ENCODE results near the gene TNFRSF1A.
"Not testable (repeated sequence)": the region's sequence is repeated elsewhere in the genome, so short reads cannot be mapped to it uniquely, and the experiment has no call there.

TNFRSF1A gene

DNA sequence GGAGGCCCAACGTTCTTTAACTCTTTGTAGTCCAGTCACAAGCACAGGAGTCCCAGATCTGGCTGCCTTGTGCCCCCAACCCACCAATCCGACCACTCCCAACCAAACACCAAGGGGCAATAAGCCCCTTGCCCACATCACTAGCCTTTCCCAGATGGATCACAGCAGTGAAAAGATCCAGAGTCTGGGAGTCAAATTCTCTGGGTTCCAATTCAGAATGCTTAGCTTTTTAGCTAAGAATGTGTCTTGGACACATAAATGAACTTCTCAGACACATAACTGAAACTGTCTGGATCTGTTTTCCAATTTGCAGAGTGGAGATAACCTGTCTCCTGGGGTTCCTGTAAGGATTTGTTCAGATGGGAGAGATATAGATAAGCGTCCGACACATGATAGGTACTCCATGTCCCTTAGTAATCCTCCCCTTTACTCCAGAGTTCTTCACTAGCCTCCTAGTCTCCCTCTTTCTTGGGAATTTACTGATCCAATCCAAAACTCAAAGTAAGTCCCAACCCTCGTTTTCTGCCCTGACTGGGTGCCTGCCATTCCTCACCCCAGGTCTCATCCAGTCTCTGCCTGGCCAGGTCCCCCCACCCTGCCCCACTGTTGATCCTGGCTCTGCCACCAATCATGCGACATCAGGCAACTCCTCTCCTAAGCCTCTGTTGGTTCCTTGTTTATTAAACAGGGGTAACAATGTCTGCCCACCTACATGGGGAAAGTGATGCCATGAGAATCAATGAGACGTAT is 439 bp upstream of the TNFRSF1A start:
- DNase-seq: no peak
- TF ChIP-seq POLR2A (IDR thresholded peaks at IDR 0.05; ENCODE audit: low read length): no peak
- TF ChIP-seq GATA1 (IDR thresholded peaks at IDR 0.05; ENCODE audit: low read depth, low read length): no peak

DNA sequence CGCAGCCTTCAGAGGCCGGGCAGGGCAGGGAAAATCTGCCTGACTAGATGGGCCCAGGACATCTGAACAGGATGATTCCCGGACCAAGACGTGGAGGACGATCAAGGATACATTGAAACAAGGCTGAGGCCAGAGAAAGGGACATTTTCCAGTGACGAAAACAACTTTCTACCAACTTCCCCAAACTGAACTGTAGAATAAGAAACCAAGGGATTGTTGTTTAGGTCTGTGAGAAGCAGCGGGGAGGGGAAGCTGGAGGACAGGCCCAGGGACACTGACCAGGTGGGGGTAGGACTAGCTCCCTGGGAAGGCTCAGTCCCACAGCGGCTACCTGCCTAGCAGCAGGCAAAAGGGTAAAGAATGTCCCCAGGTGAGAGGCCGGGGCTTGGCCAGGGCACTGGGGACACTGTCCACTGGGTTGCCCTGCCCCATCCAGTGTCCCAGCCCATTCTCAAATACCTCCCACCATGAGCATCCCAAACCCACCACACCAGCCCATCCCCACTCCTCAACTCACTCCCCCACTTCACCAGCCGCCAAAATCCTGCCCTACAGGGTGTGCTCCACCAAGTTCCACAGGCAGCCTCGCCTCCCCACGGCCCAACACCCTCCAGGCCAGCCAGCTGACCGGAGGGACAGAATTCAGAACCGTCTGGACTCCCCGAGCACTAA is 995 bp downstream of the TNFRSF1A start:
- no peak for TF ChIP-seq GATA1 (IDR thresholded peaks at IDR 0.05; ENCODE audit: low read depth, low read length)
- no peak for TF ChIP-seq POLR2A (IDR thresholded peaks at IDR 0.05; ENCODE audit: low read length)
- DNase-seq: no peak

DNA sequence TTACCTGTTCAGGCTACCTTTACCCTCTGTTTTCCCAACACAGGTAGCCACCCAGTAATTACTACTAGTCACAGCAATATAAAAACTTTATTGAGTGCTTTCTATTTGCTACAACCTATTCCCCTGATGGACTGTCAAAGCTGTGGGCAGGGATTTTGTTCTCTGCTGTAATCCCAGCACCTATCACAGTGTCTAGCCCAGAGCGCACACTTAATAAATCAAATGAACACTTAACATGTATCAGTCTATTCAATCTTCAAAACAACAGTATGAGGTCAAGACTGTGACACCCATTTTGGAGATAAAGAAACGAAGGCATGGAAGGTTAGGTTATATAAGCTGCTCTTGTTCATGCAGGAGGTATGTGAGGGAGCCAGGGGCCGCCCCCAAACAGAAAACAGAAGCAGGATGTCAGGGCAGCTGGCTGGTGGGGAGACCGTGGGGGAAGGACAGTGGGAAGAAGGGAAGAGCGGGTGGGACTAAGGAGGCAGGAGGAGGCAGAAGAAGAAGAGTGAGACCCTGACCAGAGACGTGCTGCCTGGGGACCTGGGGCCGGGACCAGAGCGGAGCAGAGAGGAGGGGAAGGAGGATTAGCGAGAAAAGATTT is 1.7 kb downstream of the TNFRSF1A start:
- peak; percentile 34 to 35 for DNase-seq
- TF ChIP-seq POLR2A (IDR thresholded peaks at IDR 0.05; ENCODE audit: low read length): no peak
- TF ChIP-seq GATA1 (IDR thresholded peaks at IDR 0.05; ENCODE audit: low read depth, low read length): no peak

DNA sequence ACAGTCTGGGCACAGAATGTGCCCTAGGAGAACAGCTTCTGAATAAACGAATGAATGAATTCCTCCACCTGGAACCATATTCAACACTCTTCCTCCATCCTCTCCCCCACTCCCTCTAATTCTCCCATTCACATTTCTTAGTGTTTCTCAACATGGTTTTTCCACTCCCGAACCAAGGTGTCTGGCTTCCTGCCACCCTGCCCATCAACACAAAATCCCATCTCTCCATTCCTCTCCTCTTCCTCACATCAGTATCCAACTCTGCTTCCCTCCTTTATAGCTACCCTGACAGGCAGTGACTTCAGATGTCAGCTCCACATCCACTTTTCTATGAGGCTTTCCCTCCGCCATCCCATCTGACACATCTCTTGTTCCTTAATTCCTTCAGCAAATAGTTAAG is 2.9 kb downstream of the TNFRSF1A start:
- TF ChIP-seq GATA1 (IDR thresholded peaks at IDR 0.05; ENCODE audit: low read depth, low read length) (no peak), POLR2A (IDR thresholded peaks at IDR 0.05; ENCODE audit: low read length) (no peak)
- DNase-seq: no peak

- not testable (repeated sequence) for DNase-seq
Observed at GRCh38 chr12:6338536-6338935, 3.3 kb downstream of the TNFRSF1A start.

DNA sequence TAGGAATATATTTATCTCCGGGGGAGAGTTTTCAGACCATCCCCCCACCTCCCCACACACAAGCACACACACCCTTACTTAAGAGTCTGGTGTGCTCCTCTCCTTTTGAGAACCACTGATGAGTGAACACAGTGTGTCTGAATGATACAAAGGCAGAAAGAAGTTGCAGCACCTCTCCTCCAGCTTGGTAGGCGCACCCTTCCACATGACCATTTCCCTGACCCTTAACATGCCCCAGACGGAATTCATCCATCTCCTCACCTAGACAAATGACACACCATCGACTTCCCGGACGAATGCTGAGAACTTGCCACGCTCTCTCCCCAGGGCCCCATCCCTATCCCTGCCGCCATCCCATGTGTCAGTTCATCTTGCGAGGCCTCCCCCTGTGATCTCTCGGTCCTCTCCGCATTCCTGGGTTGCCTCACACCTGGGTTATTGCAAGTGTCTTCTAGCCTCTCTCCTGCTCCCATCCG is 3.9 kb downstream of the TNFRSF1A start:
- TF ChIP-seq POLR2A (IDR thresholded peaks at IDR 0.05; ENCODE audit: low read length) (no peak), GATA1 (IDR thresholded peaks at IDR 0.05; ENCODE audit: low read depth, low read length) (no peak)
- no peak for DNase-seq

DNA sequence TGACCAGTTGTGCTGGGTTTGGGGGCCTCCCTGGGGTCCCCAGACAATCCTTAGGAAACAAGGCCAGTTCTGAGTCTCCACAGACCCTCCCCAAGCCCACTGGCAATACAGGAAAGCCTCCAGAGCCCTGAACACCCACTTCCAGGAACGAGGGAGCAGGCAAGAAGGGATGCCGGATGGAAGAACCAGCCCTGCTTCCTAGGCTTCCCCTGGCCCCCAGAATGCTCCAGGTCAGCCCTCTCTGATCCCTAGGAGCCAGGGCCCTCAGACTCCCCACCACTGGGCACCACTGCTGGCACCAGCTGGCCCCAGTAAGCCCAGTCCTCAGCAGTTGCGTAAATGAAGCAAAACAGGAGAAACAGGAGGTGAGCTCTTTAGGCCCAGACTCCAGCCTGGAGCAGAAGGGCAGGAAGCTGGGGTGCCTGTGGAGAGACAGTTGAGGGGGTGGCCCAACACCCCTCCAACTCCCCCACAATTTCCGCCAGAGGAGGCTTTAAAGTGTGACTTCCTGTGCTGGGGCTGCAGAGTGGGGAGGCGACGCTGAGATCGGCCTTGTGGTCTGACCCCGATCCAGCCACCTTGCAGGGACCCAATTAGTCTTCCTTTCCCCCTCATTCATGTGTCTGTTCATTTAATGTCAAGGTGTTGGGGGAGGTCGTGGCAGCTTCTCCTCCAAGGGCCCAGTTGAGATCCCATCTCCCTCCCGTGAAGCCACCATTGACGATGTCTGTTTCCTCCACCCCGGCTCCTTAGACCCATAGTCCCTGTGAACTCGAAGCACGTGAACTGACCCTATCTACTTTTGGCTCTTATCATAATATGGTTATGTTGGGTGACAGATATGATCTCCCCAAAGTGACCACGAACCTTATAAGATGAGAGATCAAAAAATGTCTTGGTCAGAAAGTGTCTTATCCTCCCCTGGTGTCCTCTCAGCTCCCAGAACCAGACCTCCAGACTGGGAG is 4.7 kb downstream of the TNFRSF1A start:
- DNase-seq: no peak

DNA sequence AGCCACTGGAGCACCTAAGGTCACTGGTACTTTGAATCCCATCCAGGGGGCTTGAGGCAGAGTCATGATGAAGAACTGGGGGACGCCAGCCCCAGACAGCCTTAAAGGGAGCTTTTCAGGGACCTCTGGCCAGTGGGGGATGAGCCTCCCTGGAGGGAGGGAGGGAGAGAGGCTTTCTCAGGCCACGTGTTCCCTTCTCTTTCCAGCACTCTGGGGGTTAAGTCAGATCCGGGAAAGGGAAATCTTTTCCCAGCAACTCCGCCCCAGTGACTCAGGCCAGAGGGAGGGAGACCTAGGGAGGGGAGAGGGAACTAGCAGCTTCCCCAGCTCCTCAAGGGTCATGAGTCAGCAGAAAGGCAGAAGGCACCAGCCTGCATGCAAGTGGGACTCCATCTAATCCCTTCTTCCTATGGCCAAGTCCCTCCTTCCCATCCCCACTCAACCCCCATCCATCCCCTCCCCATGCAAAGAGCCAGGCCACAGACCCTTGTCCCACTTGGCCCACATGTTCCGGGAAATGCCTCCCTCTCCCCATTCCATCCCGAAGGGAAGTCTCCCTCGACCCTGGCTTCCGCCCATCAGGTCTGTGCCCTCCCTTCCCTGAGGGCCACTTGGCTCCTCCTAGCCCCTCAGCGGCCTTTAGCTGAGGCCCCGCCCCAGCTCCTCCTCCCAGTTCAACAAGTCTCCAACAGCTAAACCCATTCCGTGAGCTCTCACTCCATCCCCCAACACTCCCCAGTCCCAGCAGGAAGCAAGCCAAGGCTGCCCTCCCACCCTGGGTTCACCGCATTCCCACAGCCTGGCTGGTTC is 5.6 kb downstream of the TNFRSF1A start:
- DNase-seq: peak; percentile 60 to 81

More for the DNA sequence above, 4.7 kb downstream of the TNFRSF1A start:
- TF ChIP-seq POLR2A (IDR thresholded peaks at IDR 0.05; ENCODE audit: low read length): no peak
- TF ChIP-seq GATA1 (IDR thresholded peaks at IDR 0.05; ENCODE audit: low read depth, low read length): no peak

GRCh38 chr12:6335451-6336078 is 6.3 kb downstream of the TNFRSF1A start:
- TF ChIP-seq POLR2A (IDR thresholded peaks at IDR 0.05; ENCODE audit: low read length) (no peak), GATA1 (IDR thresholded peaks at IDR 0.05; ENCODE audit: low read depth, low read length) (no peak)

More for the DNA sequence above, 5.6 kb downstream of the TNFRSF1A start:
- TF ChIP-seq POLR2A (IDR thresholded peaks at IDR 0.05; ENCODE audit: low read length) (peak; percentile 9), GATA1 (IDR thresholded peaks at IDR 0.05; ENCODE audit: low read depth, low read length) (no peak)

DNA sequence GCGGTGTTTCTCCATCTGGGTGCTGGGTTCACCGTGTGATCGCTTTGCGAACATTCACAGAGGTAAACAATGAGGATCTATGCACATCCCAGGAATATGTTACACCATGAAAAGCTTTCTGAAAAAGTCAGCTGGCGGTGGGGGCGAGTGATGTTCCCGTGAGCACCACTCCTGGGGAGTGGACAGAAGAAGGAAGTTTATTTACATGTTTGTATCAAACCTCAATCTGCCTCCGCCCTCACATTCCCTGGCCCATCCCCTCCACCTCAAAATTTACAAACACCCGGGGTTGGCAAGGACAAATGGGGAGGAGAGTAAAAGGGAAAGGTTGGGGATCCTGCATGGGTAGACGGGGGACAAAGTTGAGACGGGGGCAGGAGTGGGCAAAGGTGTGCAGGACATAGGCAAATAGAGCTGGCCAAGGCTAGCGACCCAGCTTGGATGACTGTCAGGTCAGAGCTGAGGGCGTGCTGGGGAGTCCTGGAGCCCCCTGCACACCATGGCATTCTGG is 6.9 kb downstream of the TNFRSF1A start:
- TF ChIP-seq GATA1 (IDR thresholded peaks at IDR 0.05; ENCODE audit: low read depth, low read length) (no peak), POLR2A (IDR thresholded peaks at IDR 0.05; ENCODE audit: low read length) (no peak)
- DNase-seq: no peak

More at GRCh38 chr12:6335451-6336078, 6.3 kb downstream of the TNFRSF1A start:
- peak; percentile 58 to 77 for DNase-seq

DNA sequence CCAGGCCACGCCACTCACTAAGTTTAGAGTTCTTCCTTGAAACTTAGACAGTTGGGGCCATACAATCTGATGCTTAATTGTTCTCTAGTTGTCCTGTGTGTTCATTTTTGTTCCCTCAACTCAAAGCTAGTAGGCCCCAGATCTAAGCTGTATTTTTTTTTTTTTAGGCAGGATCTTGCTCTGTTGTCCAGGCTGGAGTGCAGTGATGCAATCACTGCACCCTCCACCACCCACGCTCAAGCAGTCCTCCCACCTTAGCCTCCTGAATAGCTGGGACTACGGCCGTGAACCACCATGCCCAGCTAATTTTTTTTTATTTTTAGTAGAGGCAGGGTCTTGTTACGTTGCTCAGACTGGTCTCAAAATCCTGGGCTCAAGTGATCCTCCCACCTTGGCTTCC is 7.5 kb downstream of the TNFRSF1A start:
- no peak for DNase-seq

DNA sequence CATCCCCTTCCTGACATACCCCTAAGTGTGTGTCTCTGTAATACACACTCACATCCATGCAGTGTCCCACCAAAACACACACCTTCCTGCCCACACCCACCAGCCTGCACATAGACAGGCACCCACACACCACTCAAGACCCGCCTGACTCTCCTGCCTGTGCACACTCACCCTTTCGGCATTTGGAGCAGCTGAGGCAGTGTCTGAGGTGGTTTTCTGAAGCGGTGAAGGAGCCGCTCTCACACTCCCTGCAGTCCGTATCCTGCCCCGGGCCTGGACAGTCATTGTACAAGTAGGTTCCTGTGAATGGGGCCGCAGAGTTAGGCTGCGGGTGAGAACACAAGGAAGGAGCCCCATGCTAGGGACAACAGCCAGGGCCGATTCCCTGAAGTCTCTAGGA is 8.3 kb downstream of the TNFRSF1A start:
- TF ChIP-seq POLR2A (IDR thresholded peaks at IDR 0.05; ENCODE audit: low read length) (no peak), GATA1 (IDR thresholded peaks at IDR 0.05; ENCODE audit: low read depth, low read length) (no peak)
- DNase-seq: no peak

More for the DNA sequence above, 7.5 kb downstream of the TNFRSF1A start:
- no peak for TF ChIP-seq POLR2A (IDR thresholded peaks at IDR 0.05; ENCODE audit: low read length)
- no peak for TF ChIP-seq GATA1 (IDR thresholded peaks at IDR 0.05; ENCODE audit: low read depth, low read length)

All from erythroblast (primary cell).